NCI-H345 treated with DMSO at 0.1 percent for 48 hours (cell line): ENCODE results near the gene CGB1.
"Not testable (repeated sequence)": the region's sequence is repeated elsewhere in the genome, so short reads cannot be mapped to it uniquely, and the experiment has no call there.

Experiments used
- DNase-seq: peaks from one replicate; lab custom pipeline; 2025; ENCODE audit not compliant: unreplicated experiment; lab: John Stamatoyannopoulos, UW

CGB1 gene

GRCh38 chr19:49022116-49022515, 14.6 kb downstream of the CGB1 start:
- no peak for DNase-seq

GRCh38 chr19:49020931-49021895, 15.5 kb downstream of the CGB1 start:
- no peak for DNase-seq

- DNase-seq, result no peak
Measured at GRCh38 chr19:49020342-49020741, 16.4 kb downstream of the CGB1 start.

- DNase-seq, result no peak
Measured at GRCh38 chr19:49019242-49019932, 17.3 kb downstream of the CGB1 start.

GRCh38 chr19:49018388-49019241, 18.1 kb downstream of the CGB1 start:
- not testable (repeated sequence) for DNase-seq

- DNase-seq, result no peak
Measured at GRCh38 chr19:49017666-49018351, 18.9 kb downstream of the CGB1 start.

GRCh38 chr19:49017041-49017665, 19.5 kb downstream of the CGB1 start, which contains the start of gene LHB:
Gene LHB (minus strand): TSS chr19:49017091. CDS start chr19:49017081, 10 bp downstream.
- no peak for DNase-seq

- no peak for DNase-seq
Measured at GRCh38 chr19:49016067-49016839, 20.4 kb downstream of the CGB1 start.

- DNase-seq, result no peak
Measured at GRCh38 chr19:49014870-49015255, 21.8 kb downstream of the CGB1 start.

- no peak for DNase-seq
Measured at GRCh38 chr19:49014123-49014869, 22.4 kb downstream of the CGB1 start.

GRCh38 chr19:49011194-49011593, 25.5 kb downstream of the CGB1 start:
- DNase-seq, result no peak

- DNase-seq, result no peak
Measured at GRCh38 chr19:49010453-49010852, 26.2 kb downstream of the CGB1 start.

- no peak for DNase-seq
Measured at GRCh38 chr19:49009828-49010227, 26.9 kb downstream of the CGB1 start.

- no peak for DNase-seq
Measured at GRCh38 chr19:49006905-49007304, 29.8 kb downstream of the CGB1 start.

GRCh38 chr19:49004964-49005614, 31.6 kb downstream of the CGB1 start:
- DNase-seq, result no peak

- no peak for DNase-seq
Measured at GRCh38 chr19:49004133-49004532, 32.6 kb downstream of the CGB1 start.

GRCh38 chr19:48999481-49000325, 37.0 kb downstream of the CGB1 start:
- DNase-seq, result no peak
